Fibroblast of lung (primary cell): Measurements from ENCODE around the gene GABRG3. TPM values are rescaled to one million over a fixed set of nuclear protein-coding genes. Genes with fewer than 3 reads are reported as not detected.

Source experiments
- DNase-seq, 2 donors: peaks; one replicate each; pipeline versions ENCODE4 v3.0.0 to v3.0.0-alpha.2; 2010; ENCODE audit warnings: low read depth in 2 of 2
- H2AFZ ChIP-seq: 2 replicates; pipeline ENCODE4 v1.5.1; 2012; ENCODE audit warnings: low read length, control low read depth, inconsistent platforms
- H3K27ac ChIP-seq: 2 replicates; pipeline ENCODE4 v1.5.1; 2011; ENCODE audit warnings: low read length, control low read depth; ENCODE audit not compliant: insufficient read depth
- H3K27me3 ChIP-seq: 2 replicates; pipeline ENCODE4 v1.5.1; 2011; ENCODE audit warnings: mild to moderate bottlenecking, low read length; ENCODE audit not compliant: control insufficient read depth, insufficient read depth
- H3K36me3 ChIP-seq: 2 replicates; pipeline ENCODE4 v1.5.1; 2011; ENCODE audit warnings: low read length; ENCODE audit not compliant: control insufficient read depth, insufficient read depth
- H3K4me1 ChIP-seq: 2 replicates; pipeline ENCODE4 v1.5.1; 2011; ENCODE audit warnings: low read length; ENCODE audit not compliant: control insufficient read depth, insufficient read depth; ENCODE audit errors: extremely low read depth
- H3K4me2 ChIP-seq: 2 replicates; pipeline ENCODE4 v1.5.1; 2011; ENCODE audit warnings: low read length, control low read depth; ENCODE audit not compliant: insufficient read depth; ENCODE audit errors: extremely low read depth
- H3K4me3 ChIP-seq, 4 experiments: fragments of 200-600 bp in 1 of 4; sonication (generic) in 1 of 4; replicated peaks in 1 of 4; 2 replicates each; pipeline ENCODE4 v1.5.1; 2011 to 2016; ENCODE audit warnings: low read length in 4 of 4, low read depth in 3 of 4, mild to moderate bottlenecking in 3 of 4, control low read depth in 2 of 4, inconsistent platforms in 1 of 4, mixed read lengths in 1 of 4; ENCODE audit not compliant: insufficient read depth in 1 of 4; ENCODE audit errors: control extremely low read depth in 1 of 4
- H3K79me2 ChIP-seq: 2 replicates; pipeline ENCODE4 v1.5.1; 2012; ENCODE audit warnings: mild to moderate bottlenecking, low read length, inconsistent platforms; ENCODE audit not compliant: control insufficient read depth, insufficient read depth
- H3K9ac ChIP-seq: 2 replicates; pipeline ENCODE4 v1.5.1; 2011; ENCODE audit warnings: mild to moderate bottlenecking, low read length, control low read depth; ENCODE audit not compliant: insufficient read depth
- H3K9me3 ChIP-seq: 2 replicates; pipeline ENCODE4 v1.5.1; 2012; ENCODE audit warnings: low read depth, low read length; ENCODE audit not compliant: control insufficient read depth, insufficient read depth
- H4K20me1 ChIP-seq: 2 replicates; pipeline ENCODE4 v1.5.1; 2011; ENCODE audit warnings: low read length; ENCODE audit not compliant: control insufficient read depth, insufficient read depth; ENCODE audit errors: extremely low read depth
- EZH2 ChIP-seq: IDR thresholded peaks from 2 replicates; pipeline ENCODE4 v1.5.1; 2012; ENCODE audit warnings: low read length, control low read depth, mild to moderate bottlenecking; ENCODE audit errors: missing control alignments
- polyA plus RNA-seq, 2 donors: library from polyadenylated mRNA; depleted of rRNA in 1 of 2; stranded (reverse) in 1 of 2; unstranded in 1 of 2; fragments of >200 nt; gene quantifications; 2 replicates each; pipeline ENCODE4 v1.2.1, GENCODE V29; 2011 to 2012; ENCODE audit warnings: missing spikeins in 1 of 2
- total RNA-seq: library from RNA; depleted of rRNA; stranded (reverse); fragments of >200 nt; gene quantifications from 2 replicates; pipeline ENCODE4 v1.2.1, GENCODE V29; 2014
- TF ChIP-seq, protein P1 (sequence below), 2 donors: IDR thresholded peaks in 1 of 2; conservative IDR thresholded peaks in 1 of 2; 1 replicate in 1 of 2; 2 replicates in 1 of 2; pipeline ENCODE4 v1.5.1; 2011 to 2012; ENCODE audit warnings: low read length in 2 of 2, control low read depth in 1 of 2, inconsistent platforms in 1 of 2, low read depth in 1 of 2, mild to moderate bottlenecking in 1 of 2

GABRG3 gene
- total and polyA plus RNA-seq, 2 donors (not counting 1 experiment from before 2014, with no cell fraction given), result not detected

DNA sequence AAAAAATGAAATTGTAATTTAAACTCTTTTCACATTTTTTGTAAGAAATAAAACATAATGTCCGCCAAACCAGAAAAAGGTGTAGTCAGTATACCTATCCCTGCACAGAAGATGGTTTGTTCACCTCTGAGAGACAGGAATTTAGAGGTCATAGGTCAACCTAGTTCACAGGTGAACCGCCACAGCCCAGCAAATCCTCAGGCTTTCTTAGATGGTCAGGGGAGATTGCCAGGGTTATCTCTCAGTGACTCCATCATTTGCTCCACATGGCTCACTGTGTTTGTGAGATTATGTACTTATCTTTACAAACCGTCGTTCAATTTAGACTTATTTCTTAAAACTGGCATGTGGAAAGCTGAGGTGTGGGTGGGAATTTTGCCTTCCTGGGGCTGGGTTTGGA is 264.2 kb downstream of the GABRG3 start:
- no peaks in the 10 kb centered on the region for H3K9me3 ChIP-seq
- TF ChIP-seq, protein P1, sequence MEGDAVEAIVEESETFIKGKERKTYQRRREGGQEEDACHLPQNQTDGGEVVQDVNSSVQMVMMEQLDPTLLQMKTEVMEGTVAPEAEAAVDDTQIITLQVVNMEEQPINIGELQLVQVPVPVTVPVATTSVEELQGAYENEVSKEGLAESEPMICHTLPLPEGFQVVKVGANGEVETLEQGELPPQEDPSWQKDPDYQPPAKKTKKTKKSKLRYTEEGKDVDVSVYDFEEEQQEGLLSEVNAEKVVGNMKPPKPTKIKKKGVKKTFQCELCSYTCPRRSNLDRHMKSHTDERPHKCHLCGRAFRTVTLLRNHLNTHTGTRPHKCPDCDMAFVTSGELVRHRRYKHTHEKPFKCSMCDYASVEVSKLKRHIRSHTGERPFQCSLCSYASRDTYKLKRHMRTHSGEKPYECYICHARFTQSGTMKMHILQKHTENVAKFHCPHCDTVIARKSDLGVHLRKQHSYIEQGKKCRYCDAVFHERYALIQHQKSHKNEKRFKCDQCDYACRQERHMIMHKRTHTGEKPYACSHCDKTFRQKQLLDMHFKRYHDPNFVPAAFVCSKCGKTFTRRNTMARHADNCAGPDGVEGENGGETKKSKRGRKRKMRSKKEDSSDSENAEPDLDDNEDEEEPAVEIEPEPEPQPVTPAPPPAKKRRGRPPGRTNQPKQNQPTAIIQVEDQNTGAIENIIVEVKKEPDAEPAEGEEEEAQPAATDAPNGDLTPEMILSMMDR (conservative IDR thresholded peaks at IDR 0.05 in 1 of 2, IDR thresholded peaks at IDR 0.05 in 1 of 2; ENCODE audit: low read depth in 1 of 2, low read length in 2 of 2), result no peak
- no peak for TF ChIP-seq EZH2
- no peak overlapping the region for H3K4me2 ChIP-seq
- no peak overlapping the region for H3K27ac ChIP-seq
- no peaks in the 10 kb centered on the region for H3K4me1 ChIP-seq
- no peaks in the 10 kb centered on the region for H3K27me3 ChIP-seq
- H4K20me1 ChIP-seq, result no peaks in the 10 kb centered on the region
- H3K4me3 ChIP-seq, result no peak overlapping the region
- H2AFZ ChIP-seq, result no peak overlapping the region
- no peaks in the 10 kb centered on the region for H3K36me3 ChIP-seq
- DNase-seq, result no peak
- H3K9ac ChIP-seq, result no peak overlapping the region
- no peaks in the 10 kb centered on the region for H3K79me2 ChIP-seq

DNA sequence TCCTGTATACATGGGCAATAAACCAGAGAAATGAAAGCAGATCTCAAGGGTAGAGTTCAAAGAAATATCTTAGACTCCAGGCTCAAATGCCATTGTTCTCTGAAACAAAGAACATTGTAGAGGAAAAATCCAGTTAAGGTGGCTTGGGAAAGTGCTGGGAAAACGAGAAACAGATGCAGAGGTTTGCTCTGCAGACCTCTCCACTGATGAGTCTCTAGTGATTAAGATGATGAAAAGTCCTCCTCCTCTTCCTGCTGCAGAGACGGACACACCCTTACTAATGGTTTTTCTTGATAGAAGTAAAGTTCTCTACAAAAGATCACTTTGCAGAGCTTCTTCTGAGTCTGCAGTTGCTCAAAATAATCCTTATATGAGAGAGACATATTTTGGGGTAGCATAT is 264.7 kb downstream of the GABRG3 start:
- Histone ChIP-seq H3K27me3 (no peaks in the 10 kb centered on the region), H3K27ac (no peak overlapping the region), H3K79me2 (no peaks in the 10 kb centered on the region), H3K4me3 (no peak overlapping the region), H3K36me3 (no peaks in the 10 kb centered on the region), H3K9ac (no peak overlapping the region), H3K4me1 (no peaks in the 10 kb centered on the region), H4K20me1 (no peaks in the 10 kb centered on the region), H3K9me3 (no peaks in the 10 kb centered on the region), H2AFZ (no peak overlapping the region), H3K4me2 (no peak overlapping the region)
- no peak for DNase-seq
- no peak for TF ChIP-seq EZH2
- TF ChIP-seq, protein P1 (conservative IDR thresholded peaks at IDR 0.05 in 1 of 2, IDR thresholded peaks at IDR 0.05 in 1 of 2; ENCODE audit: low read depth in 1 of 2, low read length in 2 of 2), result no peak

DNA sequence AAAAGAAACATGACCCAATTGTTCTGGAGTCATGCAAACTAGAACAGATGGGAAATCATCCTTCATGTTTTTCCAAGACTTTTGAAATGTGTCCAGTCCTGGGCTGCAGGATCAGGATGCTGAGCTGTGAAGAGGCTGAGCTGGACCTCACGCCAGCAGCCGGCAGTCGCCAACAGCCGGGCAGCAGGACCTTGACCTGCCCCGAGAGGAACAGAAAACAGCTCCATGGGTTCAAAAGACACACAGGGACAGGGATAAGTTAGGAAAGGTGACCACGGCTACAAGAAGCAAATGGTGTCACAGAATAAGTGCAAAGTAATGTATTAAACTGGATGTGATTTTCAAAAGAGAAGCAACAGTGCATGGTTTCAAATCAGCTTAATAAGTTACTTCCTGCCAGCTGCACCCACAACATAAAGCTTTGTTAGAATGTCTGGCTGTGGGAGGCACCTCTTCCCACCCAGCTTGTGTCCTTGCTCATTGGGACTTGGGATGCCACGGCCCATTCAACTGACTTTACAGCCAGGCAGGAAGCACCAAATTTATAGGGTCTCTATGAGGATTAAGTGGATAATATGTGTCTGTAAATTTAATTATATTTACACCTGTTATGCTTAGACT is 266.4 kb downstream of the GABRG3 start:
- DNase-seq, result no peak
- Histone ChIP-seq H3K36me3 (no peaks in the 10 kb centered on the region), H3K27me3 (no peaks in the 10 kb centered on the region), H2AFZ (no peak overlapping the region), H3K79me2 (no peaks in the 10 kb centered on the region), H3K9ac (no peak overlapping the region), H4K20me1 (no peaks in the 10 kb centered on the region), H3K9me3 (no peaks in the 10 kb centered on the region), H3K4me1 (no peaks in the 10 kb centered on the region), H3K4me2 (no peak overlapping the region), H3K4me3 (no peak overlapping the region), H3K27ac (no peak overlapping the region)
- TF ChIP-seq EZH2, result no peak
- TF ChIP-seq, protein P1 (conservative IDR thresholded peaks at IDR 0.05 in 1 of 2, IDR thresholded peaks at IDR 0.05 in 1 of 2; ENCODE audit: low read depth in 1 of 2, low read length in 2 of 2), result no peak
